ENCODE data around the gene CXCL11.
A peak's percentile ranks its signal among the peaks of the same experiment; 100 is the strongest.
"Not testable (repeated sequence)": the region's sequence is repeated elsewhere in the genome, so short reads cannot be mapped to it uniquely, and the experiment has no call there.

Gene CXCL11

GRCh38 chr4:76042241-76042998, 6.5 kb upstream of the CXCL11 start:
- not testable (repeated sequence) for DNase-seq

- no peak for DNase-seq
These were observed 985 bp upstream of the CXCL11 start for GRCh38 chr4:76036855-76037254.

GRCh38 chr4:76035141-76035540, 729 bp downstream of the CXCL11 start:
- peak; percentile 57 for DNase-seq

- no peak for DNase-seq
These were observed 6.6 kb downstream of the CXCL11 start for GRCh38 chr4:76029300-76029699.

- DNase-seq, result peak; percentile 63
These were observed 7.5 kb downstream of the CXCL11 start for GRCh38 chr4:76028350-76028765.

GRCh38 chr4:76024065-76024464, 11.8 kb downstream of the CXCL11 start:
- no peak for DNase-seq

GRCh38 chr4:76023389-76023788, 12.5 kb downstream of the CXCL11 start, which contains the start of gene CXCL10:
CXCL10 (minus strand) TSS chr4:76023497; CDS start chr4:76023431, 66 bp downstream.
- DNase-seq, result no peak

GRCh38 chr4:76022677-76023076, 13.2 kb downstream of the CXCL11 start:
- DNase-seq, result no peak

- DNase-seq, result no peak
These were observed 13.8 kb downstream of the CXCL11 start for GRCh38 chr4:76022031-76022430.

GRCh38 chr4:76017056-76017686, 18.7 kb downstream of the CXCL11 start:
- no peak for DNase-seq

GRCh38 chr4:76016393-76016792, 19.5 kb downstream of the CXCL11 start:
- DNase-seq, result no peak

GRCh38 chr4:76013540-76013939, 22.3 kb downstream of the CXCL11 start:
- DNase-seq, result no peak

- DNase-seq, result no peak
These were observed 23.5 kb downstream of the CXCL11 start for GRCh38 chr4:76012388-76012801.

- no peak for DNase-seq
These were observed 24.0 kb downstream of the CXCL11 start for GRCh38 chr4:76011700-76012387.

- DNase-seq, result no peak
These were observed 24.7 kb downstream of the CXCL11 start for GRCh38 chr4:76011018-76011670.

- DNase-seq, result no peak
These were observed 25.3 kb downstream of the CXCL11 start for GRCh38 chr4:76010576-76010975.

- no peak for DNase-seq
These were observed 26.6 kb downstream of the CXCL11 start for GRCh38 chr4:76009311-76009710.

- no peak for DNase-seq
These were observed 28.6 kb downstream of the CXCL11 start, which contains the start of gene CXCL9 for GRCh38 chr4:76007089-76007862. CXCL9 (minus strand) TSS chr4:76007509; CDS start chr4:76007449, 60 bp downstream.

- DNase-seq, result no peak
These were observed 32.2 kb downstream of the CXCL11 start for GRCh38 chr4:76003620-76004019.

- peak; percentile 7 for DNase-seq
These were observed 32.8 kb downstream of the CXCL11 start for GRCh38 chr4:76003035-76003434.

GRCh38 chr4:76002176-76002575, 33.7 kb downstream of the CXCL11 start:
- DNase-seq, result no peak

GRCh38 chr4:76001700-76002099, 34.2 kb downstream of the CXCL11 start:
- DNase-seq, result no peak
